ENCODE results near the gene SLC47A2. TPM values are rescaled to one million over a fixed set of nuclear protein-coding genes. Genes with fewer than 3 reads are reported as not detected.

Gene SLC47A2
- total and polyA plus RNA-seq, 9 of the 15 experiments (the other 6 are each of a cell fraction or from before 2014, with no cell fraction given): not detected

DNA sequence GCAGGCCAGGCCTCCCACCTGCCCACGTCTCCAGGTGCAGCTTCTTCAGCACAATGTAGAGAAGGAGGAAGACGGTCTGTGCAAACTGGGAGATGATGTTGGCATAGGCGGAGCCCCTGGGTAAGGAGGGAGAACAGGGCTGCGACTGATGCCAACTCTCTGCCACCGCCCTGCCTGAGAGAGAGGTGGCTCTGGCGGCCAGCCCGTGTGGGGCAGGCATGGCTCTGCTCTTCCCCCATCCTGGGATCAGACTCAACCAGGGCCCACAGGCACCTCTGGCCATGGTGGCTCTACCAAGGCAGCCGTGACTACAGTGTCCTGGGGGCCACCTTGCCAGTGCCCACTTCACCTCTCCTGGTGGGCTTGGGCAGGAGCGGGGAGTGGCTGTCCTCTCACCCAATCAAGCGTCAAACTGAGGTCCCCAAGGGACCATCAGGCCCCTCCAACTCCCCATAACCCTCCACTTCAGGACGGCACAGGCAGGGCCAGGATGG is 8.6 kb downstream of the SLC47A2 start (continued):
- TF ChIP-seq, protein P1, sequence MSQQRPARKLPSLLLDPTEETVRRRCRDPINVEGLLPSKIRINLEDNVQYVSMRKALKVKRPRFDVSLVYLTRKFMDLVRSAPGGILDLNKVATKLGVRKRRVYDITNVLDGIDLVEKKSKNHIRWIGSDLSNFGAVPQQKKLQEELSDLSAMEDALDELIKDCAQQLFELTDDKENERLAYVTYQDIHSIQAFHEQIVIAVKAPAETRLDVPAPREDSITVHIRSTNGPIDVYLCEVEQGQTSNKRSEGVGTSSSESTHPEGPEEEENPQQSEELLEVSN (IDR thresholded peaks at IDR 0.05; ENCODE audit: borderline replicate concordance in 1 of 2, extremely low read depth in 1 of 2, insufficient read depth in 1 of 2, insufficient read length in 1 of 2, low read depth in 1 of 2, low read length in 1 of 2, poor library complexity in 1 of 2, severe bottlenecking in 1 of 2): no peak
- TF ChIP-seq ZNF384 (IDR thresholded peaks at IDR 0.05; ENCODE audit: low read depth, low read length): no peak

DNA sequence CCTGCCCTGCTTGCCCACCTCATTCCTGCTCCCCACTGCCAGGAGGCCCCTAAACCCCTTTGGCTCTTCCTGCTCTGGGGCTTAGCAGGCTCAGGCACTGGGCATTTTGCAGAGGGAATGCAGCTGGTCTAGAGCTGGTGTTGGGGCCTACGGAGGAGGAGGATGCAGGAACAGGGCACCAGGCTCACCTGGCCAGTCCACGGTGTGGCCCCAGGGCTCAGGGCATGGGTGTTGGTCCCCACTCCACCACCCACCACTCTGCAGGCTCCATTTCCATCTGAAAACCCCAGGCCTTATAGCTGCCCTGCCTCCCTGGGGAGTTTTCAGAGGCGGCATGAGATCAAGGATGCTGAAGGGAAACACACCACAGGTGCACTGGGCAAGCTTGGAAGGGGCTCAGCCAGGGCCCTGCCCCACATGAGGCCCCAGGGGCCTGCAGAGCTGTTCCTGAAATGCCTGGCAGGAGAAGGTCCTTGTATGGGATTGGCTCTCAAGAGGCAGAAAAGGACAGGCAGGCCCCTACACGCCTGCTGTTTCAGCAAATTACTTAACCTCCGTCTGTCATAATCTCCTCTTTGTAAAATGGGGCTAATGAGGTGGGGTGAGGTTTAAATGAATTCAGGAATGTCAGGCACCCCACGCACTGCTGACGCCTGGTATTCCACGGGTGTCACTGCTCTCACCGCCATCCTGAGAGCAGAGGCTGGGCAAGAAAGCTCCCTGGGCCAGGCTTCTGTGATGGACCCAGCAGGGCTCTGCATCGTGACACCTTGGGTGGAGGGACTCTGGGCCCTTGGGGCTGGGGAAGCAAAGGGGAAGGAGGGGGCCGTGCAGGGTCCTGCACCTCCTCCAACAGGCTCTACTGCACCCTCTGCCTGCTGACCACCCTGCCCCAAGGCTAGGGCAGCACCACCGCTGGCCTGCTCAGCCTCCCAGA is 9.3 kb downstream of the SLC47A2 start:
- H3K79me2 ChIP-seq (ENCODE audit: control insufficient read depth, insufficient read depth, low read length): no peaks in the 10 kb centered on the region
- no peaks in the 10 kb centered on the region; the same call in 1 of the 2 replicates for H4K20me1 ChIP-seq (replicated peaks; ENCODE audit: control insufficient read depth, insufficient read depth, low read length)
- 0 out of 5 replicates have a peak, but pooled peaks cover 0 to 3% of the 10 kb centered on the region in 2 experiments for H3K4me1 ChIP-seq (replicated peaks in 1 of 2; ENCODE audit: control insufficient read depth in 2 of 2, insufficient read depth in 2 of 2, low read length in 2 of 2)
- ChIA-PET CTCF (ENCODE audit: low intra/inter-chr PET ratio) (no interaction called here), POLR2A (interaction anchor here (0.5 to 0.7 kb wide), 2 partner anchors 205 to 207 kb away, joined by 3 read pairs; no protein-coding TSS in a partner anchor)
- no peaks in the 10 kb centered on the region for H3K9me1 ChIP-seq (ENCODE audit: control insufficient read depth, insufficient read depth, low read length)
- intact Hi-C loops (cut with micrococcal nuclease) (no loop called here), in situ Hi-C loops (cut with MboI) (no loop called here)
- peaks cover 0 to 13% of the 10 kb centered on the region in 2 experiments; a peak in 1 of 5 replicates for H3K27me3 ChIP-seq (ENCODE audit: control insufficient read depth in 2 of 2, insufficient read depth in 2 of 2, low read length in 2 of 2)
- ATAC-seq (no peak), FAIRE-seq (no peak), DNase-seq (ENCODE audit: extremely low read depth in 1 of 4, low spot score in 3 of 4) (peak in 1 of 4 experiments; percentile 1)
- no peak overlapping the region for H3K4me2 ChIP-seq (ENCODE audit: insufficient read depth, low read length)
- no TSS peak for BruUV-seq (replicated peaks)
- H3K36me3 ChIP-seq (ENCODE audit: control insufficient read depth, insufficient read depth, low read length): no peaks in the 10 kb centered on the region
- H3K9me3 ChIP-seq (replicated peaks; ENCODE audit: control insufficient read depth, insufficient read depth, low read depth, low read length): no peaks in the 10 kb centered on the region
- H3K9ac ChIP-seq (ENCODE audit: insufficient read depth in 1 of 2, low read depth in 2 of 2, low read length in 2 of 2): no peak overlapping the region
- no peak overlapping the region for H2AFZ ChIP-seq (ENCODE audit: low read depth, low read length)
- no peak for TF ChIP-seq ZNF3 (CRISPR knock-in tag; IDR thresholded peaks at IDR 0.05)
- H3K27ac ChIP-seq (ENCODE audit: extremely low read depth, low read depth, low read length): no peak overlapping the region
- 0% methylated on average over 10 of the region's 12 CpGs for WGBS (ENCODE audit: insufficient coverage, low coverage, missing lambda C conversion rate)
- no peak overlapping the region for H3K4me3 ChIP-seq
